Activated effector memory CD4-positive, alpha-beta T cell treated with anti-CD3 and anti-CD28 coated beads, Interleukin-2, amount 50 U/mL, for 16 hours (primary cell): ENCODE data around the gene NSDHL.
"Not testable (repeated sequence)": the region's sequence is repeated elsewhere in the genome, so short reads cannot be mapped to it uniquely, and the experiment has no call there.

ENCODE experiments used
- DNase-seq: peaks from one replicate; pipeline ENCODE4 v3.0.0-alpha.2; 2020

The NSDHL gene

GRCh38 chrX:152895724-152896420 is 65.0 kb downstream of the NSDHL start:
- DNase-seq: peak; percentile 10

DNA sequence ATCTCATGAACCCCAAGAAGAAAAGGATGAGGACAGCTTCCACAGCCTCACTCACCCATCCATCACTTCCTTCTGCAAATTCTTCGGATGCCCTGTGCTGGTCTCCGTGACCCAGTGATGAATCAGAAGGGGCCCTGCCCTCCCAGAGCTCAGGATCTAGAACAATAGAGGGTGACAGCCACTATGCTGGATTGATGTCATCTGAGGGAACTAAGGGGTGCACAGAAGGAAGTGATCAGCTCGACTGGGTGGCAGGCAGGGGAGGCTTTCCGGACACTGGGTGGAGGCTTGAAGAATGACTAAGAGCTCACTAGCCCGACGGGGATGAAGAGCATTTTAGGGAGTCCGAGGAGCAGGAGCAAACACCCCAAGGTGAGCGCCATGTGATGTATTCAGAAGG is 65.6 kb downstream of the NSDHL start:
- no peak for DNase-seq

- no peak for DNase-seq
Observed at GRCh38 chrX:152897222-152898131, 66.6 kb downstream of the NSDHL start, which contains the start of gene ZNF185. ZNF185 (plus strand) TSS chrX:152898067; CDS start chrX:152914490, 16,423 bp downstream.

DNA sequence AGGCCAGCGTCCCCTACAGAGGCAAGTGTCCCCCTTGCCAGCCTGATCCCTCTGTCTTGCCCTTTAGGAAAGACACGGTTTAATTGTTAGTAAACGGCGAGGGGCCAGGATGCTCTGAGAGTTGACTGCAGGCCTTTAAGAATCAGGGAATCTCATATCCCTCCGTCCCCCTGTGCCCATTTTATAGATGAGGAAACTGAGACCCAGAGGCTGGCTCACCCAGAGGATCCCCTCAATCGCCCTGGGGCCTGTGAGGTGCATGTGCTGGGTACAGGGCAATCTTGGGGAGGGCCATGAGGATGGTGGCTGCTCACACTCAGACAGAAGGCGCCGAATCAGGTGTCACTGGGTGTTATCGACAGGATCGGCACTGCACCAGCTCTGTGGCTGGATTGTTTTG is 67.6 kb downstream of the NSDHL start:
- DNase-seq: no peak

DNA sequence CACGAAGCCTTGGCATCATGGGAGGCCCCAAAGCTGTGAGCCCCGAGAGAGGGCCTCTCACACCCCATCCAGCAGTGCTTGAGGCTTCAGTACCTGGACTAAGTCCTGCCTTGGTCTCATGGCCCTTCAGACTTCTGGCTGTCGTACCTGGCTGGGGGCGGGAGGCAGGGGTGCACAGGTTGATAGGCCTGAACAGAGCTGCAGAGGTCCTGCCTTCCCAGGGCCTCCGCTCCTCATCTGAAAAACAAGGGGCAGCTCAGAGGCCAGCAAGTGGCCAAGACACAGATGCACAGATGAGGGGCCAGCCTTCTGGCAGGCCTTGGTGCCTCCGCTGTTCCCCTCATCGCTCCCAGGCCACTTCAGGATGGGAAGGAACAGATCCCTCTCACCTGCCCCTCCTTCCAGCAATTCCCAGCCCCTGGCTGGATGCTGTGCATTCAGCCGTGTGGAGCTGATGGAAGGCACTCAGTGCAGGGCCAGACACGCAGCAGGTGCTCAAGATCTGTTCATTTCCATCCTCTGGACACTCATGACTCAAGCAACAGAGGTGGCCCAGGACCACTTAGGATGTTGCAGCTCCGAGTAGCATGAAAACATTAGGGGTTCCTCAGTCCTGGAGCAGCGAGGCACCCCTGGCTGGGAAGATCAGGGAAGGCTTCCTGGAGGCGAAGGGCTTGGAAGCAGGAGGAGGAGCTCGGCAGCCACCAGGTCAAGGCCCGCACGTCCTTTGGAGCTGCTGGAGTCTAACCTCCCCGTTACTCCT is 68.4 kb downstream of the NSDHL start:
- no peak for DNase-seq

DNA sequence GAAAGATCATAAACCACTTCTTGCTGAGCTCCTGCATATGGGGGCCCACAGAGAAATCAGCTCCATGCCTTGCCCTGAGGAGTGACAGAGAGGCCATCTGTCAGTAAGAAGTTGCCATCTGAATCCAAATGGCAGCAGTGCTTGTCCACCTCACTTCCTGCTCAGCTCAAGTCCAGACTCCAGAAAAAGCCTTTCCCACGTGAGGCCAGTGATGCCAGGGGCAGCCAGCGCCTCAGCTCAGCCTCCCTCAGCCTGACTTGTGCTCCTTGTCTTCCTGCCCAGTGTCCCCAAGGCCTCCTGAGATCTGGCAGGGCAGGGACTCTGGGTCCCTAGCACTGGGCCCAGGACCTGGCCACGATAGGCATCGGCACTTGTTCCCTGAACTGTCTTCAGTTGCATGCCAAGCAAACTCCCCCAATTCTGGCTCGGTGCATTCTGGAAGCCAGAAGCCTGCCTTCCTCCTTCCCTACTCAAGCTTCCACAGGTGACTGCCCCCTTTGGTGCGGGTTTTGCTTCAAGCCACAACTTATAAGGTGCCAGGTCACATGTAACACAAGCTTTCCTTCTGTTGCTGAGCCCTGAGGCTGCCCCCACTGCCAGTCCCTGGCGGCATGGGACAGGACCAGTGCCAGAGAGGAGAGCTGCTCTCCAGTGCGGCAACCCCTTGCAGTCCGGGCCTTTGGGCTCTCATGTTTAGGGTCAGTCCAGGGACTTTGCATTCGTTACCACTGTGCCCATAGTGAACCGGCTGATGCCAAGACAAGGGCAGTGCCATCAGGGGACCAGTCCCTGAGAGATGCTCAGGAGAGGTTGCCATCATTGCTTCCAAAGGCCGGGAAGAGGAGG is 69.2 kb downstream of the NSDHL start:
- no peak for DNase-seq

GRCh38 chrX:152900937-152901445 is 70.1 kb downstream of the NSDHL start:
- no peak for DNase-seq

GRCh38 chrX:152901816-152902501 is 71.1 kb downstream of the NSDHL start:
- DNase-seq: no peak

DNA sequence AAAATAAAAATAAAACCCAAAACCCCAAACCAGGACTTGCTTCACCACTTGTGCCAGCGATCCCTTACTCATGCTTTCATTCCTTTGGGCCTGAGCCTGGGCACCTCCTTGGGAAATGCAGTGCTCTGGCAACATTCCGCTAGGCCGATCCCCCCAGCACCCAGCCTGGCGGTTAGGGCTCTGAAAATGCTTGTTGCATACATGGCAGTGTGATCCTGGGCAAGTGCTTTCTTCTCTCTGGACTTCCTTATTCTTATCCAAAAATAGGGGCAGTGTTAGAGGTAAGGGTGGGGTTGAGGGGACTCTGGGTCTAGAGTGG is 71.6 kb downstream of the NSDHL start:
- DNase-seq: no peak

- DNase-seq: no peak
Observed at GRCh38 chrX:152903589-152903988, 72.7 kb downstream of the NSDHL start.

DNA sequence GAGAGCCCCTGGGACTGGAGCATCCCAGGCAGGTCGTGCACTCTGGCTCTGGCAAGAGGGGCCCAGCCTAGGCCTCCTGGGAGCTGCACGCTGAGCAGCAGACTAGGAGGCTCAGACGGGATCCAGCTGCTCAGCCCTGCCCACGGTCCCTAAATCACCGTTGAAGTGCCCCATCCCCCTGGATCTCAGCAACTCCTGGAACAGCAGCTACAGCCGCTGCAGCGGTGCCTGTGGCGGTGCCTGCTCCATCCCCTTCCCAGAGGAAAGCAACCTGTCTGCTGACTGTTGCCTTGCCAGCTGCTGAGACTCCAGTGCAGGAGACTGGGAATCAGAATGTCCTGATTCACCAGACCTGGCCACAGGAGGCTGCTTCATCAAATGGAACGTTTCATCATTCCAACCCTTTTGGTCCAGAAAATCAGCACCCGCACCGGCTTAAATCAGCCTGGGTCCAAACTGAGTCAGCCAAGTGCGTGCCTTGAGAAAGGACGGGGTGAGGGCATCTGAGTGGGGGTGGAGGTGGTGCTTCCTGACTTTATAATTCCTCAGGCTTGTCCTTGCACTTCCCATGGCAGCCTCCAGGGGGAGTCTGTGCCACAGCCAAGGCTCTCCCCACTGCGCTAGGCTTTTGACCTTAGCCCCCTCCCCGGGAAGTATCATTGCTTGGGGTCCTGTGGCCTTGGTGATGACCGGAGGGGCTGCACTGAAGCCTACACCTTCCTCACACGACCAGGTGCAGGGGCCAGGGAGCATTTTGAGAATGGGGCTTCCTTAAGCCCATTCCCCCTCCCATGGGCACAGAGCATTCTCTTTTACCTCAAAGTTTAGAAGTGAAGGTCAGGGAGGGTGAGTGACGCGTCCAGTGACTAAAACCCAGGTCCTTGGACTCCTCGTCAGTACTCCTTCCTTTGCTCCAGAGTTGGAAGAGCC is 73.6 kb downstream of the NSDHL start:
- peak; percentile 75 for DNase-seq

DNA sequence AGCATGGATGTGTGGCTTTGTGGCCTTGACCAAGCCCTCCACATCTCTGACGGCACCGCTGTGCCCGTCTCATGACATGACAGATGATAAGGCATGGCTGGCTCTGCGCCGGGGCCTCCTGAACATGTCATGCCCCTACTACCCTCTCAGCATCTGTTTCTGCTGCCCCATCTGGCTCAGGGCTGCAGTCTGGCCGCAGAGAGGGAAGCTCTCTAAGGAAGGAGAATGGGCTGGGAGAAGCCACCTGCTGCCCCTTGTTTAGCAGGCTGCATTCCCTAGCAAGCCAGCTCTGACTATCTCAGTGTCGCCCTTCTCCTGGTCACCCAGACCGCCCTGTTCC is 74.2 kb downstream of the NSDHL start:
- DNase-seq: no peak

DNA sequence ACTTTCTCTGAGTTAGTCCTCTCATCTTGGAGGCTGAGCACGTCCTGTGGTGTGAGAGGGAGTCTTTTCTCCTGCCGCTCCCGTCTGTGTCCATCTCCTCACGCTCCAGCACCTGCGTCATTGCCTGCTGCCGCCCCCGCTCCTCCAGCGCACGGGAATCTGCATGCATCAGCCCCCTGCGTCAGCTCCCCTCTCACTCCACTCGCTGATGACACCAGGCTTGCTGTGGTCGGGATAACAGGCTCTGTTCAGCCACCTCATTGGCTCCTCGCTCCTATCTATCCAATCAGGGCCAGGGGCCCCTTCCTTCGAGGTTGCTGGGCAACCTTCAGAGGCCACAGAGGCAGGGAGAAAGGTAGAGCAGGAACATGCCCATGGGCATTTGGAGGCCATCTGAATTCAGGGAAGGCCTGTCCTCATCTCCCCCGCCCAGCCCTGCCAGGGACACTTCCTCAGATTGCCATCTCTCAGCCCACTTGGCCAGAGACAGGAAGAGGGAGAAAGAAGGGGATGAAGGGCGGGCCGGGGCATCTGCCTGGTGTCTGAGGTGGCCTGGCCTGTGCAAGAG is 76.3 kb downstream of the NSDHL start:
- no peak for DNase-seq

- no peak for DNase-seq
Observed at GRCh38 chrX:152908486-152908885, 77.6 kb downstream of the NSDHL start.

- not testable (repeated sequence) for DNase-seq
Observed at GRCh38 chrX:152910018-152910417, 79.2 kb downstream of the NSDHL start.

- DNase-seq: no peak
Observed at GRCh38 chrX:152912106-152912505, 81.2 kb downstream of the NSDHL start.

DNA sequence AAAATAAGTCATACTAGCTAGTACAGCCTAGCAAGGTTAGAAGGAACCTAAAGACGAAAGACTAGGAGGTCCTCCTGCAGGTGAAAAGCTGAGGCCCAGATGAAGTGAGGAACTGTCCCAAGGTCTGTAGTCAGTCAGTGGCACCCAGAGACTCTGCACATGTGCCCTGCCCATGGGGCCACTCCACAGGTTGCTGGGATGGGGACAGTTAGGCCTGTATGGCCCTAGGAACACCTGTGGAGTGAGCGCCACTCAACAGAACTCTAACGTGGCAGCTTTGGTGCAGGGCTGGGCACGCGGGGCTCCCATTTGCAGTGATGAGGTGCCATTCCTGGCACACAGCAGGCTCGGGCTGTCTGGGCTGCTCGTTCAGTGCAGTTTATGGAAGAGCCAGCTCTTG is 81.8 kb downstream of the NSDHL start:
- no peak for DNase-seq

- DNase-seq: no peak
Observed at GRCh38 chrX:152913346-152913745, 82.5 kb downstream of the NSDHL start.

- DNase-seq: no peak
Observed at GRCh38 chrX:152913910-152914309, 83.0 kb downstream of the NSDHL start.

GRCh38 chrX:152915541-152916241 is 84.8 kb downstream of the NSDHL start:
- no peak for DNase-seq
